HEK293T (cell line): ENCODE measurements around the gene CUX1.

ENCODE experiments used
- CTCF ChIA-PET: fragments of 350-600 bp; formaldehyde crosslinking; extraction: SDS; loops from one replicate; lab custom pipeline; 2021; ENCODE audit warnings: antibody characterized with exemption, inconsistent platforms; lab: Yijun Ruan, JAX
- POLR2A ChIA-PET: fragments of 350-600 bp; formaldehyde crosslinking; extraction: SDS; loops from one replicate; lab custom pipeline; 2020; ENCODE audit warnings: antibody characterized with exemption, inconsistent platforms; lab: Yijun Ruan, JAX
- DNase-seq: peaks from one replicate; pipeline ENCODE4 v3.0.0; 2012; ENCODE audit warnings: mixed read lengths; ENCODE audit errors: extremely low spot score
- ARNT ChIP-seq: fragments of 450-650 bp; IDR thresholded peaks from 2 replicates; pipeline ENCODE4 v1.6.1; 2017; ENCODE audit warnings: mild to moderate bottlenecking
- BHLHE40 ChIP-seq: fragments of 450-650 bp; IDR thresholded peaks from 2 replicates; pipeline ENCODE4 v1.6.1; 2016; ENCODE audit warnings: mild to moderate bottlenecking, moderate library complexity, borderline replicate concordance
- CTBP1 ChIP-seq: fragments of 450-650 bp; IDR thresholded peaks from 2 replicates; pipeline ENCODE4 v1.6.1; 2016; ENCODE audit warnings: borderline replicate concordance
- ELF4 ChIP-seq: fragments of 450-650 bp; IDR thresholded peaks from 2 replicates; pipeline ENCODE4 v1.6.1; 2017; ENCODE audit warnings: antibody characterized with exemption
- FOXA1 ChIP-seq: fragments of 450-650 bp; IDR thresholded peaks from 2 replicates; pipeline ENCODE4 v1.6.1; 2016; ENCODE audit warnings: mild to moderate bottlenecking
- FOXK2 ChIP-seq: fragments of 450-650 bp; IDR thresholded peaks from 2 replicates; pipeline ENCODE4 v1.6.1; 2016; ENCODE audit warnings: mild to moderate bottlenecking
- FOXM1 ChIP-seq: fragments of 450-650 bp; IDR thresholded peaks from 2 replicates; pipeline ENCODE4 v1.6.1; 2017; ENCODE audit warnings: mild to moderate bottlenecking, borderline replicate concordance
- HDGF ChIP-seq: fragments of 450-650 bp; IDR thresholded peaks from 2 replicates; pipeline ENCODE4 v1.6.1; 2017; ENCODE audit warnings: antibody characterized with exemption, borderline replicate concordance
- L3MBTL2 ChIP-seq: fragments of 450-650 bp; conservative IDR thresholded peaks from 2 replicates; pipeline ENCODE4 v1.6.1; 2016; ENCODE audit warnings: mild to moderate bottlenecking
- LEF1 ChIP-seq: fragments of 450-650 bp; IDR thresholded peaks from 2 replicates; pipeline ENCODE4 v1.6.1; 2017; ENCODE audit warnings: mild to moderate bottlenecking, borderline replicate concordance
- NFRKB ChIP-seq: fragments of 450-650 bp; IDR thresholded peaks from 2 replicates; pipeline ENCODE4 v1.6.1; 2016; ENCODE audit warnings: mild to moderate bottlenecking, moderate library complexity
- SP1 ChIP-seq: fragments of 450-650 bp; IDR thresholded peaks from 2 replicates; pipeline ENCODE4 v1.6.1; 2017
- SUZ12 ChIP-seq: fragments of 450-650 bp; IDR thresholded peaks from 2 replicates; pipeline ENCODE4 v1.6.1; 2016; ENCODE audit warnings: mild to moderate bottlenecking
- TARDBP ChIP-seq: fragments of 450-650 bp; IDR thresholded peaks from 2 replicates; pipeline ENCODE4 v1.6.1; 2016
- ZNF384 ChIP-seq: fragments of 450-650 bp; IDR thresholded peaks from 2 replicates; pipeline ENCODE4 v1.6.1; 2016
- TF ChIP-seq, protein P1 (sequence below): fragments of 450-650 bp; IDR thresholded peaks from 2 replicates; pipeline ENCODE4 v1.6.1; 2016

The CUX1 gene

DNA sequence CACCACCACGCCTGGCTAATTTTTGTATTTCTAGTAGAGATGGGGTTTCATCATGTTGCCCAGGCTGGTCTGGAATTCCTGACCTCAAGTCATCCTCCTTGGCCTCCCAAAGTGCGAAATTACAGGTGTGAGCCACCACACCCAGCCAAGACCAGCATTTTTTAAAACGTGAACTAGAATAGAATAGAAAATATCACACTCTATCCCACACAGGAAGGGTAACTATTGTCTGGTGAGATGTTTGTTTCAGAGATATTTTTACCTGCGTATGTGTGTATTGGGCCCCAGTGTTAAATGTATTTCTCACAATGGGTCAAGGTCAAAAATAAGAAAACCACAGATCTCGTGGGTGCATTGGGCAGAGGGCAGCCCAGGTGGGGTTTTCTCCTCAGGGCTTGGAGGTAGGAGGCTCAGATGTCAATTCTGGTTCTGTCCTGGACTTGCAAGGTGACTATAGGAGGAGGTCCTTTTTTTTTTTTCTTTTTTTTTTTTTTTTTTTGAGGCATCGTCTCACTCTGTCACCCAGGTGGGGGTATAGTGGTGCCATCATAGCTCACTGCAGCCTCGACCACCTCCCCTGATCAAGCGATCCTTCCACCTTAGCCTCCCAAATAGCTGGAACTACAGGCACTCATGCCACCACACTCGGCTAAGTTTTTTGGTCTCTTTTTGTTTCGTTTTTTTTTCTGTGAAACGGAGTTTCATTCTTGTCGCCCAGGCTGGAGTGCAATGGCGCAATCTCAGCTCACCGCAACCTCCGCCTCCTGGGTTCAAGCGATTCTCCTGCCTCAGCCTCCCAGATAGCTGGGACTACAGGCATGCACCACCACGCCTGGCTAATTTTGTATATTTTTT is 488.2 kb downstream of the CUX1 start:
- DNase-seq = no peak
- no peak for TF ChIP-seq TARDBP
- no peak for TF ChIP-seq ELF4
- no peak for TF ChIP-seq FOXK2
- no peak for TF ChIP-seq L3MBTL2
- no peak for TF ChIP-seq LEF1
- TF ChIP-seq CTBP1 = no peak
- no peak for TF ChIP-seq ZNF384
- no peak for TF ChIP-seq FOXA1
- TF ChIP-seq, protein P1, sequence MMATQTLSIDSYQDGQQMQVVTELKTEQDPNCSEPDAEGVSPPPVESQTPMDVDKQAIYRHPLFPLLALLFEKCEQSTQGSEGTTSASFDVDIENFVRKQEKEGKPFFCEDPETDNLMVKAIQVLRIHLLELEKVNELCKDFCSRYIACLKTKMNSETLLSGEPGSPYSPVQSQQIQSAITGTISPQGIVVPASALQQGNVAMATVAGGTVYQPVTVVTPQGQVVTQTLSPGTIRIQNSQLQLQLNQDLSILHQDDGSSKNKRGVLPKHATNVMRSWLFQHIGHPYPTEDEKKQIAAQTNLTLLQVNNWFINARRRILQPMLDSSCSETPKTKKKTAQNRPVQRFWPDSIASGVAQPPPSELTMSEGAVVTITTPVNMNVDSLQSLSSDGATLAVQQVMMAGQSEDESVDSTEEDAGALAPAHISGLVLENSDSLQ = no peak
- no peak for TF ChIP-seq HDGF
- no peak for TF ChIP-seq NFRKB
- POLR2A ChIA-PET = no interaction called here
- CTCF ChIA-PET = no interaction called here

DNA sequence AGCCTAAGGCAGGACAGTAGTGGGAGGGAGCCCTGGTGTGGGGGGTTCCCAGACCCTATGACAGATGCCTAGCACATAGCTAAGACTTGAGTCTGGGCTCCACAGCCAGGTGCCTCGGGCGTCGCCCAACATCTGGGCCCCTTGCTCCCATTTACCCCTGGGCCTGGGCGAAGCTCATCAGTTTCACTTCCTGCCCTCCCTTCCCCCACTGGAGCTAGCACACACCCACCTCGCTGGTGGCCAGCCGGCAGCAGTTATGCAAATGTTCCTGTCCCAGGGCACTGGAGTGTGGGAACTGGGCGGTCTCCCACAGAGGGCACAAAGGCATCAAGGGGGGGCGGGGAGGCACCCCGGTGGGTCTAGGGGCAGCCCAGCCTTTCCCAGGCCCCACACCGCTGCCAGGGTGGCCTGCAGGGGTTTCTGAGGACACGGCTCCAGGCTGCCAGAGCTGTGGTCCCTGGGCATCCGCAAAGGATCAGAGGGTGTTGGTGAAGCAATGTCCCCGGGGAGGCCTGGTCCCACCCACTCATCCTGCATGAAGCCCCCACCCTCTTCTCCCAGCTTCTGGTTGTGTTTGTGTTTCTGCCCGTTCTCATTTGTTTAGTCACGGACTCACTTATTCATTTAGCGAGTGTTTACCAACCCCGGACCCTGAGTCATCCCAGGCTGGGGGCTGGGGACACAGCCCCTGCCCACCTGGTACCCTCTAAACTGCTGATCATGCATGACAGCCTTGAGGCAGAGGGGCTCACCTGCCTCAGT is 489.7 kb downstream of the CUX1 start:
- ChIA-PET CTCF (interaction anchor here (0.6 kb wide), 1 partner anchor 1163 kb away, joined by 5 read pairs; no protein-coding TSS in a partner anchor), POLR2A (no interaction called here)
- TF ChIP-seq NFRKB = no peak
- TF ChIP-seq FOXM1 = no peak
- TF ChIP-seq ELF4 = no peak
- TF ChIP-seq, protein P1 = no peak
- no peak for TF ChIP-seq TARDBP
- no peak for TF ChIP-seq SUZ12
- no peak for DNase-seq

DNA sequence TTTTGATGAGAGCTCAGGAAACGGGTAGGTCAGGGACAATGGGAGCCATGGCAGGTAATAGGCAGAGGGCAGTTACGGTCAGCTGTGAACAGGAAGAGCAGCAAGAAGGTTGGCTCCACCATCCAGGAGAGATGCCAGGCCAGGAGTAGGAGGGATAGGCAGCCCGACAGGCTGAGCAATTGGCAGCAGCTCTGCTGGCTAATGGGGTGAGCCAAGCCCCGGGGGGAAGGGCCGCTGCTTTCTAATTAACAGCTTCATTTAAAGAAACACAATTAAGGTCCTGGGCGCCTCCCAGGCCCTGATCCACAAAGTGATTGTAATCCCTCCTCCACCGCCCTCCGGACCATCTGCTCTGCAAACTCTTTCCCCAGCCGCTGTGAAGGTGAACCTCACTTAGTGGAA is 493.0 kb downstream of the CUX1 start:
- POLR2A ChIA-PET = no interaction called here
- TF ChIP-seq TARDBP (no peak), FOXK2 (no peak), ZNF384 (no peak)
- DNase-seq = no peak
- CTCF ChIA-PET = no interaction called here

DNA sequence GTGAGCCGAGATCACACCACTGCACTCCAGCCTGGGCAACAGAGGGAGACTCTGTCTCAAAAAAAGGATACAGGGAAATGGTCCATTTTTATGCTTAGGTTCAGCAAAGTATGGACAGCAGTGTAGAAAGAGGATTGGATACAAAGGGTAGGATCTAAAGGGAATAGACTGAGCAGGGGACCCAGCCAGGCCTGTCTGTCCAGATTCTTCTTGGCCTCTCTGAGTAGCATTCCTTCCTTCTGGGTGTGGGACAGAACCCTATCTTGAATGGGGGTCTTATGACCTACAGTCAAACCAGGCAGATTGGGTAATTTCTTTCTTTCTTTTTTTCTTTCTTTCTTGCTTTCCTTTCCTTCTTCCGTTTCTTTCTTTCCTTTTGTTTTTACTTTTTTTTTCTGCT is 494.9 kb downstream of the CUX1 start:
- DNase-seq = no peak
- ChIA-PET CTCF (no interaction called here), POLR2A (no interaction called here)
- TF ChIP-seq TARDBP = no peak
- TF ChIP-seq FOXM1 = no peak

DNA sequence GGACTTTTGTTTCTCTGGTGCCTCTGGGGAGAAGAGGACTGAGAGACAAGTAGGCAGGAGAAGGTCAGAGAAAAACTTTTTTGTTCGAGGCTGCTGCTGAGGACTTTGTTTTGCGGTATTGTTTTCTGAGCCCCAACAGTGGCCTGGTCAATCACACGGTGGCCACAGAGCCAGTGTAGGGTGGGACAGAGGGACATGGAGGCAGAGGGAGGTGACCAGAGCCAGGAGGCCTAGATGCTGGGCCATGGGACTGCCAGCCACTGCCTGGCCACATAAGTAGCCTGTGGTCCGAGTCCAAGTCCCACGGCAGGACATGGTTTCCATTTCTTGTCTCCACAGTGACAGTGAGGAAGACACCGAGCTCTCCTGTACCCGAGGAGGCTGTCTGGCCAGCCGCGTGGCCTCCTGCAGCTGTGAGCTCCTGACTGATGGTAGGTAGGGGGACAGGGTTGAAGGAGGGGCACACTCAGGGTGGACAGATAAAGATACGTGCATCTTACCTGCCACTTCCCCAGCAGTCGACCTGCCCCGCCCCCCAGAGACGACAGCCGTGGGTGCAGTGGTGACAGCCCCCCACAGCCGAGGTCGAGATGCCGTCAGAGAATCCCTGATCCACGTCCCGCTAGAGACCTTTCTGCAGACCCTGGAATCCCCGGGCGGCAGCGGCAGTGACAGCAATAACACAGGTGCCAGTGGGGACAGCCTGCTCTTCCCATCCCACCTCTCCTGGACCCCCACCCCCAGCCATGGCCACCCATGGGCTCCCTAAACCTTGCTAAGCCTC is 496.8 kb downstream of the CUX1 start:
- no peak for DNase-seq
- CTCF ChIA-PET = no interaction called here
- TF ChIP-seq NFRKB (no peak), FOXA1 (no peak), SUZ12 (no peak), CTBP1 (no peak), L3MBTL2 (no peak), TARDBP (no peak), ARNT (no peak), ZNF384 (no peak), HDGF (no peak), ELF4 (no peak), FOXK2 (no peak), LEF1 (no peak), FOXM1 (no peak), BHLHE40 (no peak), SP1 (no peak)
- TF ChIP-seq, protein P1 = no peak
- POLR2A ChIA-PET = no interaction called here

DNA sequence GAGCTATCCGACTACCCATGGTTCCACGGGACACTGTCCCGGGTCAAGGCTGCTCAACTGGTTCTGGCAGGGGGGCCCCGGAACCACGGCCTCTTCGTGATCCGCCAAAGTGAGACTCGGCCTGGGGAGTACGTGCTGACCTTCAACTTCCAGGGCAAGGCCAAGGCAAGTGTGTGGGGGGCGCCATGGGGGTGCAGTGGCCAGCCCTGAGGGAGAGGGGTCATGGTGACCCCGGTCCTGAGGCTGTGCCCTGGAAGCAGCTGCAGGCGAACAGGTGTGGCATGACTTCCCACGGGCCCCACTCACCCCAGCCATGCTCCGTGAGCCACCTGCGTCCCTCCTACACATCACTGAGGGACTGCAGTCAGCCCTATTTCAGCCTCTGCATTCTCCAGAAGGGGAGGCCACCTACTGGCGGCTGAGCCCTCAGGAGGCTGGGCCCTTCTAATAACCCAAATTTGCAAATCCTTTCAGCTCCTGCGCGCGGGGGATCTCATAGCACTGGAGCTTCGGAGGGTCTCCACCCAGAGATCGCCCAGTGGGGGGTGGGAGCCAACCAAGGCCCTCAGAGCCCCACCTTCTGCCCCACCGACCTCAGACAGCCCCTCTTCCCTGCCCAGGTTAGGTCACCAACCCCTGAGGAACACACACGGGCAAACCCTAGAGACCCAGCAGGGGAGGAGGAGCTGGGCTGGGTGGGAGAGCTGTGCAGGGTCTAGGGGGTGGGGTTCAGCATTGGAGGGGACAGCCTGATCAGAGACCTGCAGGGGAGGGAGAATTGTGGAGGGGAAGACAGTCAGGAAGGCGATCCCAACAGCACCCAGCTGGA is 500.0 kb downstream of the CUX1 start:
- POLR2A ChIA-PET = no interaction called here
- CTCF ChIA-PET = no interaction called here
- no peak for TF ChIP-seq ZNF384
- no peak for DNase-seq
